Adrenal gland (tissue), 12 donors: Measurements from ENCODE around the gene SLC4A9. TPM values are rescaled to one million over a fixed set of nuclear protein-coding genes. Genes with fewer than 3 reads are reported as not detected.

ENCODE experiments used
- DNase-seq, 7 donors: peaks; one replicate each; pipeline ENCODE4 v3.0.0-alpha.2; 2019 to 2020
- H3K27ac ChIP-seq, 5 donors: fragments of 200-600 bp; sonication (generic) in 4 of 5; 1 replicate in 3 of 5; 2 replicates in 2 of 5; pipeline versions ENCODE4 v1.5.1 to v1.8.0; 2016 to 2020; ENCODE audit warnings: mild to moderate bottlenecking in 1 of 5
- H3K27me3 ChIP-seq: fragments of 200-600 bp; 2 replicates; pipeline ENCODE4 v1.8.0; 2021
- H3K36me3 ChIP-seq, 2 donors: fragments of 200-600 bp; replicated peaks in 1 of 2; 1 replicate in 1 of 2; 2 replicates in 1 of 2; pipeline versions ENCODE4 v1.5.1 to v1.8.0; 2018 to 2022
- H3K4me1 ChIP-seq, 2 donors: fragments of 200-600 bp; replicated peaks in 1 of 2; 1 replicate in 1 of 2; 2 replicates in 1 of 2; pipeline versions ENCODE4 v1.5.1 to v1.8.0; 2018 to 2021
- H3K4me3 ChIP-seq, 4 donors: fragments of 200-600 bp; sonication (generic) in 3 of 4; one replicate each; pipeline ENCODE4 v1.5.1; 2016 to 2018
- H3K9me3 ChIP-seq, 3 donors: fragments of 200-600 bp; sonication (generic) in 1 of 3; replicated peaks in 1 of 3; 1 replicate in 2 of 3; 2 replicates in 1 of 3; pipeline versions ENCODE4 v1.5.1 to v1.8.0; 2016 to 2021
- POLR2A ChIP-seq, 2 donors: fragments of 450-650 bp; IDR thresholded peaks; one replicate each; pipeline ENCODE4 v1.6.1; 2017; ENCODE audit warnings: antibody characterized with exemption in 2 of 2, mild to moderate bottlenecking in 2 of 2, moderate library complexity in 1 of 2
- WGBS, 4 donors: extraction: QIAGEN DNeasy Blood & Tissue Kit in 2 of 4; methylation state at CpG; one replicate each; pipeline versions ENCODE4 v1.1.5 to v1.1.7; 2013 to 2017; 5-methylcytosine and 5-hydroxymethylcytosine counted together
- intact Hi-C, 2 donors: fragments of 100-400 bp; cut with DNase I; formaldehyde crosslinking; loops; one replicate each; pipeline versions ENCODE4 v1.14.1 to v1.15.0; 2022 to 2023
- polyA plus RNA-seq, 3 donors: library from polyadenylated mRNA; stranded (reverse); fragments of 200-250 nt in 2 of 3; fragments of 350-450 nt in 1 of 3; fragmentation: Illumina TruSeq in 1 of 3; extraction: RNeasy Lipid Tissue Mini Kit (QIAGEN cat#74804) in 1 of 3; gene quantifications; one replicate each; pipeline ENCODE4 v1.2.3, GENCODE V29; 2013 to 2014
- total RNA-seq, 9 donors: library from RNA; depleted of rRNA in 4 of 9; stranded (reverse); fragments of >200 nt in 4 of 9; fragments of 120-200 nt in 1 of 9; fragmentation: NEBNext Ultra II Directional in 1 of 9; extraction: Animal tissue kit (Norgen Biotek cat#: 25700) in 1 of 9; gene quantifications; one replicate each; pipeline versions ENCODE4 v1.1.0 to v1.2.4, GENCODE V29; 2013 to 2023
- TF ChIP-seq, protein P1 (sequence below), 6 experiments: fragments of 450-650 bp in 4 of 6; fragments of 200-600 bp in 2 of 6; sonication (generic) in 1 of 6; IDR thresholded peaks; 1 replicate in 5 of 6; 2 replicates in 1 of 6; pipeline versions ENCODE4 v1.5.1 to v1.8.0; 2016 to 2021; ENCODE audit warnings: antibody characterized with exemption in 6 of 6, mild to moderate bottlenecking in 2 of 6, moderate library complexity in 1 of 6
- donor health status: healthy with polysubstance abuse.
- donor health status: Bipolar disorder and iron deficiency.
- donor health status: DM: yes; HTN: yes; CAD: no.
- donor health status: DM: no; HTN: no; CAD: no.
- donor health status: DM: no; HTN: no; CAD: no.
- donor health status: DM: yes; HTN: yes; CAD: no.

The SLC4A9 gene
- total and polyA plus RNA-seq, 12 donors = 0.13 to 0.32 TPM; not detected in 10

- no peaks in the 10 kb centered on the region for H3K9me3 ChIP-seq
- H3K27me3 ChIP-seq = no peaks in the 10 kb centered on the region
- 74 to 81% (median 76%) methylated on average over 5 of the region's 5 CpGs for WGBS, 4 donors
- intact Hi-C loops = loop anchor here in 1 of 2 donors (5.0 kb wide), 1 partner anchor 63 kb away; no protein-coding TSS in a partner anchor
- no peak overlapping the region for H3K27ac ChIP-seq
- H3K4me1 ChIP-seq = peaks cover 0 to 6% of the 10 kb centered on the region in 2 donors
- no peak for TF ChIP-seq POLR2A (IDR thresholded peaks at IDR 0.05)
- TF ChIP-seq, protein P1, sequence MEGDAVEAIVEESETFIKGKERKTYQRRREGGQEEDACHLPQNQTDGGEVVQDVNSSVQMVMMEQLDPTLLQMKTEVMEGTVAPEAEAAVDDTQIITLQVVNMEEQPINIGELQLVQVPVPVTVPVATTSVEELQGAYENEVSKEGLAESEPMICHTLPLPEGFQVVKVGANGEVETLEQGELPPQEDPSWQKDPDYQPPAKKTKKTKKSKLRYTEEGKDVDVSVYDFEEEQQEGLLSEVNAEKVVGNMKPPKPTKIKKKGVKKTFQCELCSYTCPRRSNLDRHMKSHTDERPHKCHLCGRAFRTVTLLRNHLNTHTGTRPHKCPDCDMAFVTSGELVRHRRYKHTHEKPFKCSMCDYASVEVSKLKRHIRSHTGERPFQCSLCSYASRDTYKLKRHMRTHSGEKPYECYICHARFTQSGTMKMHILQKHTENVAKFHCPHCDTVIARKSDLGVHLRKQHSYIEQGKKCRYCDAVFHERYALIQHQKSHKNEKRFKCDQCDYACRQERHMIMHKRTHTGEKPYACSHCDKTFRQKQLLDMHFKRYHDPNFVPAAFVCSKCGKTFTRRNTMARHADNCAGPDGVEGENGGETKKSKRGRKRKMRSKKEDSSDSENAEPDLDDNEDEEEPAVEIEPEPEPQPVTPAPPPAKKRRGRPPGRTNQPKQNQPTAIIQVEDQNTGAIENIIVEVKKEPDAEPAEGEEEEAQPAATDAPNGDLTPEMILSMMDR (IDR thresholded peaks at IDR 0.05) = no peak
- no peak for DNase-seq
- H3K36me3 ChIP-seq = peaks cover 0 to 14% of the 10 kb centered on the region in 2 donors
- H3K4me3 ChIP-seq = no peak overlapping the region
Measured at GRCh38 chr5:140329739-140330481, 30.1 kb upstream of the SLC4A9 start.

GRCh38 chr5:140331638-140332037 lies 28.4 kb upstream of the SLC4A9 start:
- DNase-seq = no peak
- intact Hi-C loops = loop anchor here in 1 of 2 donors (5.0 kb wide), 1 partner anchor 64 kb away; no protein-coding TSS in a partner anchor
- Histone ChIP-seq H3K27me3 (no peaks in the 10 kb centered on the region), H3K36me3 (peaks cover 0 to 14% of the 10 kb centered on the region in 2 donors), H3K9me3 (no peaks in the 10 kb centered on the region), H3K4me3 (no peak overlapping the region), H3K27ac (no peak overlapping the region), H3K4me1 (peaks cover 0 to 12% of the 10 kb centered on the region in 2 donors)
- 85 to 89% (median 88%) methylated on average over 1 of the region's 1 CpG for WGBS, 4 donors
- no peak for TF ChIP-seq POLR2A (IDR thresholded peaks at IDR 0.05)
- TF ChIP-seq, protein P1 (IDR thresholded peaks at IDR 0.05) = no peak

DNA sequence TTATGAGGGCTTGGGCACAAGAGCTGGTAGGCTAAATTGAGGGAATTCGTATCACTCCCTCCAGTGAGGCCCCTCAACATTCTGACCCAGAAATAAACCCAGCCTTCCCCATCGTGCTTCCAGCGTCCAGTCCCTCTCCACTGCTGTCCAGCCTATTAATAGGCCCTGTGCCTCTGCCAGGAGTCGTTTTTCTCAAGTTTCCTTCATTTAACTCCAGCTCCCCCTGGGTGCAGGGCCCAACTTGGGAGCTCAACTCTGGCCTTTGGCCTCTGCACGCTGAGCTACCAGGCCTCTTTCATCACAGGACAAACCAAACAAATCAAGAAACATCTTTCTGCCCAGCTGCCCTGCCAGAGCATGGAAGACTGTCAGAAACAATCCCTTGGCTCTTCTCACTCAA lies 23.6 kb upstream of the SLC4A9 start:
- Histone ChIP-seq H3K36me3 (peaks cover 0 to 21% of the 10 kb centered on the region in 2 donors), H3K4me3 (no peak overlapping the region), H3K9me3 (no peaks in the 10 kb centered on the region), H3K27me3 (no peaks in the 10 kb centered on the region), H3K4me1 (peaks cover 0 to 6% of the 10 kb centered on the region in 2 donors), H3K27ac (peak overlapping the region in 2 of 5 donors; percentile 54 to 80)
- WGBS, 4 donors = 32 to 64% (median 43%) methylated on average over 3 to 5 of the region's 5 CpGs
- DNase-seq = peak in 6 of 7 donors; percentile 33 to 83 (median 56)
- TF ChIP-seq POLR2A (IDR thresholded peaks at IDR 0.05) = no peak
- TF ChIP-seq, protein P1 (IDR thresholded peaks at IDR 0.05) = no peak
- intact Hi-C loops = no loop called here

DNA sequence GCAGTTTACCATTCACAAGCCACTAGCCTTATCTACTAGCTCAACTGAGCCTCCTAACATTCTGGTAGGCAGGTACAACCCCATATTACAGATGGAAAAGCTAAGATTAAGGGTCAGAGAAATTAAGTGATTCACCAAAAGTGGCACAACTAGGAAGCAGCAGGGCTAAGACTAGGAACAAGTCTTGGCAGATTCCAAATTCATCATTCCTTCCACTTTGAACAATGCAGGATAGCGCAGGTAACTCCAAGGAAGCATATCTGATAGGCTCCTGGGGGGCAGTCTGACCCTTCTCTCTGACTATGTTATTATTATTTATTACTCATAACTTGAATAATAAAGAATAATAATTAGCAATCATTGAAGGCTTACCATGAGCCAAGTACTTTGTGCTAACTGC lies 22.1 kb upstream of the SLC4A9 start:
- Histone ChIP-seq H3K4me3 (no peak overlapping the region), H3K27me3 (no peaks in the 10 kb centered on the region), H3K36me3 (peaks cover 0 to 17% of the 10 kb centered on the region in 2 donors), H3K9me3 (no peaks in the 10 kb centered on the region), H3K4me1 (peaks cover 0 to 6% of the 10 kb centered on the region in 2 donors), H3K27ac (no peak overlapping the region)
- TF ChIP-seq, protein P1 (IDR thresholded peaks at IDR 0.05) = no peak
- no peak for TF ChIP-seq POLR2A (IDR thresholded peaks at IDR 0.05)
- WGBS, 4 donors = 94 to 100% (median 95%) methylated on average over 1 of the region's 1 CpG
- DNase-seq = no peak
- intact Hi-C loops = no loop called here
